ENCODE data around the gene SLC35D1.
A peak's percentile ranks its signal among the peaks of the same experiment; 100 is the strongest.
"Not testable (repeated sequence)": the region's sequence is repeated elsewhere in the genome, so short reads cannot be mapped to it uniquely, and the experiment has no call there.

SLC35D1 gene

GRCh38 chr1:66982561-66983260 is 71.2 kb downstream of the SLC35D1 start:
- DNase-seq: no peak

- DNase-seq: no peak
These were observed 72.3 kb downstream of the SLC35D1 start for GRCh38 chr1:66981679-66982078.

GRCh38 chr1:66980745-66981367 is 73.1 kb downstream of the SLC35D1 start:
- DNase-seq: peak; percentile 4

- not testable (repeated sequence) for DNase-seq
These were observed 74.3 kb downstream of the SLC35D1 start for GRCh38 chr1:66979621-66980020.

- no peak for DNase-seq
These were observed 75.7 kb downstream of the SLC35D1 start for GRCh38 chr1:66978201-66978600.

GRCh38 chr1:66968574-66968973 is 85.4 kb downstream of the SLC35D1 start:
- no peak for DNase-seq

- not testable (repeated sequence) for DNase-seq
These were observed 87.6 kb downstream of the SLC35D1 start for GRCh38 chr1:66966188-66966873.

GRCh38 chr1:66957938-66958337 is 96.0 kb downstream of the SLC35D1 start:
- no peak for DNase-seq

GRCh38 chr1:66954208-66954607 is 99.7 kb downstream of the SLC35D1 start:
- DNase-seq: no peak

GRCh38 chr1:66951513-66951912 is 102.4 kb downstream of the SLC35D1 start:
- no peak for DNase-seq

Measured in NCI-H1694 (cell line).